Right atrium auricular region (tissue), 2 donors: ENCODE results near the gene PTH2. TPM values are rescaled to one million over a fixed set of nuclear protein-coding genes. Genes with fewer than 3 reads are reported as not detected.
A peak's percentile ranks its signal among the peaks of the same experiment; 100 is the strongest.

ENCODE experiments used
- DNase-seq: peaks from one replicate; pipeline ENCODE4 v3.0.0-alpha.2; 2019; ENCODE audit warnings: low spot score
- H3K27ac ChIP-seq, 2 donors: fragments of 200-600 bp; sonication (generic); 1 replicate in 1 of 2; 2 replicates in 1 of 2; pipeline ENCODE4 v1.5.1; 2016 to 2019
- H3K27me3 ChIP-seq, 2 donors: fragments of 200-600 bp; sonication (generic); one replicate each; pipeline versions ENCODE4 v1.5.1 to v1.6.0; 2017 to 2019
- H3K36me3 ChIP-seq: fragments of 200-600 bp; sonication (generic); one replicate; pipeline ENCODE4 v1.5.1; 2016
- H3K4me1 ChIP-seq, 2 donors: fragments of 200-600 bp; sonication (generic); one replicate each; pipeline versions ENCODE4 v1.5.1 to v1.6.0; 2017 to 2019
- H3K4me3 ChIP-seq, 2 donors: fragments of 200-600 bp; sonication (generic); 1 replicate in 1 of 2; 2 replicates in 1 of 2; pipeline ENCODE4 v1.5.1; 2017 to 2019; ENCODE audit warnings: mild to moderate bottlenecking in 1 of 2, moderate library complexity in 1 of 2
- H3K9me3 ChIP-seq, 2 donors: fragments of 200-600 bp; sonication (generic); one replicate each; pipeline ENCODE4 v1.5.1; 2019
- CTCF ChIP-seq, 2 donors: fragments of 200-600 bp; sonication (generic); IDR thresholded peaks; one replicate each; pipeline ENCODE4 v1.5.1; 2019; ENCODE audit warnings: antibody characterized with exemption in 2 of 2
- total RNA-seq, 2 donors: library from RNA; depleted of rRNA; stranded (reverse); fragments of >200 nt; gene quantifications; one replicate each; pipeline ENCODE4 v1.1.0, GENCODE V29; 2016

Gene PTH2
- total RNA-seq, 2 donors from 2014 or later: not detected

- H3K9me3 ChIP-seq: no peaks in the 10 kb centered on the region
- no peak for DNase-seq
These were observed 27.4 kb downstream of the PTH2 start for GRCh38 chr19:49395581-49396407.

GRCh38 chr19:49393881-49394280 lies 29.4 kb downstream of the PTH2 start:
- H3K27me3 ChIP-seq: no peaks in the 10 kb centered on the region
- H3K27ac ChIP-seq: no peak overlapping the region
- no peaks in the 10 kb centered on the region for H3K4me1 ChIP-seq
- no peaks in the 10 kb centered on the region for H3K36me3 ChIP-seq
- no peaks in the 10 kb centered on the region for H3K9me3 ChIP-seq
- no peak overlapping the region for H3K4me3 ChIP-seq
- no peak for TF ChIP-seq CTCF (IDR thresholded peaks at IDR 0.05)
- no peak for DNase-seq

More at GRCh38 chr19:49395581-49396407, 27.4 kb downstream of the PTH2 start:
- no peaks in the 10 kb centered on the region for H3K27me3 ChIP-seq
- H3K36me3 ChIP-seq: no peaks in the 10 kb centered on the region
- H3K4me3 ChIP-seq: no peak overlapping the region
- H3K4me1 ChIP-seq: no peaks in the 10 kb centered on the region
- H3K27ac ChIP-seq: no peak overlapping the region
- TF ChIP-seq CTCF (IDR thresholded peaks at IDR 0.05): no peak

GRCh38 chr19:49391581-49392399 lies 31.5 kb downstream of the PTH2 start:
- no peaks in the 10 kb centered on the region for H3K27me3 ChIP-seq

GRCh38 chr19:49390929-49391359 lies 32.3 kb downstream of the PTH2 start:
- TF ChIP-seq CTCF (IDR thresholded peaks at IDR 0.05): no peak
- no peak overlapping the region for H3K4me3 ChIP-seq
- peaks cover 0 to 4% of the 10 kb centered on the region in 2 donors for H3K4me1 ChIP-seq
- H3K27ac ChIP-seq: no peak overlapping the region
- no peaks in the 10 kb centered on the region for H3K36me3 ChIP-seq
- no peak for DNase-seq
- no peaks in the 10 kb centered on the region for H3K27me3 ChIP-seq
- no peaks in the 10 kb centered on the region for H3K9me3 ChIP-seq

More at GRCh38 chr19:49391581-49392399, 31.5 kb downstream of the PTH2 start:
- DNase-seq: peak; percentile 63
- H3K36me3 ChIP-seq: no peaks in the 10 kb centered on the region
- TF ChIP-seq CTCF (IDR thresholded peaks at IDR 0.05): peak; percentile 81 to 82
- no peak overlapping the region for H3K4me3 ChIP-seq
- H3K27ac ChIP-seq: no peak overlapping the region
- H3K9me3 ChIP-seq: no peaks in the 10 kb centered on the region
- peaks cover 0 to 4% of the 10 kb centered on the region in 2 donors for H3K4me1 ChIP-seq

GRCh38 chr19:49390131-49390928 lies 32.9 kb downstream of the PTH2 start:
- no peak for TF ChIP-seq CTCF (IDR thresholded peaks at IDR 0.05)
- DNase-seq: no peak
- H3K4me3 ChIP-seq: no peak overlapping the region
- no peak overlapping the region for H3K27ac ChIP-seq
- H3K36me3 ChIP-seq: no peaks in the 10 kb centered on the region
- no peaks in the 10 kb centered on the region for H3K27me3 ChIP-seq
- H3K9me3 ChIP-seq: no peaks in the 10 kb centered on the region
- H3K4me1 ChIP-seq: peaks cover 0 to 4% of the 10 kb centered on the region in 2 donors
